ENCODE results near the gene TRMT112. TPM values are rescaled to one million over a fixed set of nuclear protein-coding genes. Genes with fewer than 3 reads are reported as not detected.

The TRMT112 gene
- polyA plus RNA-seq, 1 donor from 2014 or later: 335 TPM

- Histone ChIP-seq H3K9me2 (ENCODE audit: insufficient read depth, low read length) (no peaks in the 10 kb centered on the region), H4K20me1 (ENCODE audit: insufficient read depth) (no peaks in the 10 kb centered on the region), H3K4me3 (ENCODE audit: low read length) (peak overlapping the region; percentile 75), H3K9ac (ENCODE audit: low read length) (peak overlapping the region; percentile 71), H3K9me3 (ENCODE audit: low read length) (no peaks in the 10 kb centered on the region), H3K4me2 (ENCODE audit: low read length) (peak overlapping the region; percentile 73), H2AFZ (ENCODE audit: low read depth, low read length) (peak overlapping the region; percentile 60), H3K79me2 (replicated peaks; ENCODE audit: insufficient read depth, low read length) (no peaks in the 10 kb centered on the region), H3F3A (ENCODE audit: insufficient read depth, low read length, poor library complexity, severe bottlenecking) (no peaks in the 10 kb centered on the region), H3K27ac (ENCODE audit: low read length) (no peak overlapping the region), H3K27me3 (ENCODE audit: insufficient read depth, low read depth, low read length) (no peaks in the 10 kb centered on the region), H3K36me3 (ENCODE audit: insufficient read depth, low read length) (no peaks in the 10 kb centered on the region)
- no peak for TF ChIP-seq EZH2 (IDR thresholded peaks at IDR 0.05; ENCODE audit: borderline replicate concordance, insufficient read depth, low read length, poor library complexity, severe bottlenecking)
- peak; percentile 9 for TF ChIP-seq REST (IDR thresholded peaks at IDR 0.05; ENCODE audit: borderline replicate concordance)
- TF ChIP-seq MXI1 (conservative IDR thresholded peaks at IDR 0.05; ENCODE audit: poor library complexity, severe bottlenecking): no peak
Measured at GRCh38 chr11:64358536-64358906, 41.2 kb upstream of the TRMT112 start.

GRCh38 chr11:64357904-64358535, 40.7 kb upstream of the TRMT112 start:
- Histone ChIP-seq H3K79me2 (replicated peaks; ENCODE audit: insufficient read depth, low read length) (no peaks in the 10 kb centered on the region), H3K9ac (ENCODE audit: low read length) (peak overlapping the region; percentile 71), H3K9me3 (ENCODE audit: low read length) (no peaks in the 10 kb centered on the region), H4K20me1 (ENCODE audit: insufficient read depth) (no peaks in the 10 kb centered on the region), H3K27me3 (ENCODE audit: insufficient read depth, low read depth, low read length) (no peaks in the 10 kb centered on the region), H3K4me2 (ENCODE audit: low read length) (no peak overlapping the region), H2AFZ (ENCODE audit: low read depth, low read length) (no peak overlapping the region), H3K9me2 (ENCODE audit: insufficient read depth, low read length) (no peaks in the 10 kb centered on the region), H3K36me3 (ENCODE audit: insufficient read depth, low read length) (no peaks in the 10 kb centered on the region), H3F3A (ENCODE audit: insufficient read depth, low read length, poor library complexity, severe bottlenecking) (no peaks in the 10 kb centered on the region), H3K27ac (ENCODE audit: low read length) (no peak overlapping the region), H3K4me3 (ENCODE audit: low read length) (peak overlapping the region; percentile 75)
- TF ChIP-seq POLR2AphosphoS5 (IDR thresholded peaks at IDR 0.05) (no peak), SMC3 (conservative IDR thresholded peaks at IDR 0.05; ENCODE audit: poor library complexity) (no peak), REST (IDR thresholded peaks at IDR 0.05; ENCODE audit: borderline replicate concordance) (no peak)

DNA sequence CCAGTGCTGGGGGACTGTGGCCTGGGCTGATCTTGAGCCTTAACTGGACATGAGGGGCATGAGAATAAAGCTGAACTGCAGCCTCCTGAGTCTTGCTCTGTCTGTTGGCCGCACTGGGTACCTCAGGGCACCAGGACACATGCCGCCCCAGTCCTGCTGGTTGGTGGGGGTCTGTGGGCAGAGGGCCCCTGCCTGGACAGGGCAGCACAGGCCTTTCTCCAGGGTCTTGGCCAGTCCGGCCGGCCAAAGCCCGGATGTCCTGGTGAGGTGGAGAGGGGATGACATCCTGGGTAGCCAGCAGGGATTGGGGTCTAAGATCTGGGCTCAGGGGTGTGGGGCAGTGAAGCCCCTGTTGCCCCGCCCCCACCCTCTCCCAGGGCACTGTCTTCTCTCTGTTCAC, 40.1 kb upstream of the TRMT112 start:
- Histone ChIP-seq H3K9me3 (ENCODE audit: low read length) (no peaks in the 10 kb centered on the region), H3K27me3 (ENCODE audit: insufficient read depth, low read depth, low read length) (no peaks in the 10 kb centered on the region), H3K27ac (ENCODE audit: low read length) (no peak overlapping the region), H3K9ac (ENCODE audit: low read length) (no peak overlapping the region), H3K4me2 (ENCODE audit: low read length) (no peak overlapping the region), H4K20me1 (ENCODE audit: insufficient read depth) (no peaks in the 10 kb centered on the region), H3F3A (ENCODE audit: insufficient read depth, low read length, poor library complexity, severe bottlenecking) (no peaks in the 10 kb centered on the region), H3K9me2 (ENCODE audit: insufficient read depth, low read length) (no peaks in the 10 kb centered on the region), H3K79me2 (replicated peaks; ENCODE audit: insufficient read depth, low read length) (no peaks in the 10 kb centered on the region), H2AFZ (ENCODE audit: low read depth, low read length) (no peak overlapping the region), H3K36me3 (ENCODE audit: insufficient read depth, low read length) (no peaks in the 10 kb centered on the region), H3K4me3 (ENCODE audit: low read length) (no peak overlapping the region)
- TF ChIP-seq CTCF (IDR thresholded peaks at IDR 0.05; ENCODE audit: poor library complexity, severe bottlenecking) (no peak), RAD21 (conservative IDR thresholded peaks at IDR 0.05) (no peak), TAF1 (IDR thresholded peaks at IDR 0.05; ENCODE audit: low read depth) (no peak), REST (IDR thresholded peaks at IDR 0.05; ENCODE audit: borderline replicate concordance) (no peak), MXI1 (conservative IDR thresholded peaks at IDR 0.05; ENCODE audit: poor library complexity, severe bottlenecking) (no peak), EZH2 (IDR thresholded peaks at IDR 0.05; ENCODE audit: borderline replicate concordance, insufficient read depth, low read length, poor library complexity, severe bottlenecking) (no peak), SMC3 (conservative IDR thresholded peaks at IDR 0.05; ENCODE audit: poor library complexity) (no peak), EP300 (conservative IDR thresholded peaks at IDR 0.05; ENCODE audit: poor library complexity, severe bottlenecking) (no peak)
